Tibial artery (tissue), 4 donors: ENCODE results near the gene LRP1B.

Source experiments
- DNase-seq, 2 donors: peaks; one replicate each; pipeline ENCODE4 v3.0.0-alpha.2; 2019
- H3K27ac ChIP-seq, 2 donors: fragments of 200-600 bp; sonication (generic) in 1 of 2; 1 replicate in 1 of 2; 2 replicates in 1 of 2; pipeline ENCODE4 v1.5.1; 2018 to 2019; ENCODE audit warnings: mild to moderate bottlenecking in 1 of 2
- H3K27me3 ChIP-seq, 2 donors: fragments of 200-600 bp; sonication (generic) in 1 of 2; one replicate each; pipeline versions ENCODE4 v1.5.1 to v1.6.0; 2016 to 2019
- H3K36me3 ChIP-seq, 3 donors: fragments of 200-600 bp; sonication (generic) in 2 of 3; one replicate each; pipeline ENCODE4 v1.5.1; 2016 to 2019; ENCODE audit warnings: mild to moderate bottlenecking in 2 of 3
- H3K4me1 ChIP-seq, 4 donors: fragments of 200-600 bp; sonication (generic) in 2 of 4; 1 replicate in 3 of 4; 2 replicates in 1 of 4; pipeline ENCODE4 v1.5.1; 2016 to 2019
- H3K4me3 ChIP-seq, 2 donors: fragments of 200-600 bp; sonication (generic) in 1 of 2; 1 replicate in 1 of 2; 2 replicates in 1 of 2; pipeline ENCODE4 v1.5.1; 2018 to 2019; ENCODE audit warnings: mild to moderate bottlenecking in 2 of 2
- H3K9me3 ChIP-seq, 3 donors: fragments of 200-600 bp; sonication (generic) in 1 of 3; one replicate each; pipeline ENCODE4 v1.5.1; 2016 to 2019
- CTCF ChIP-seq, 2 experiments: fragments of 200-600 bp in 1 of 2; fragments of 450-650 bp in 1 of 2; IDR thresholded peaks; one replicate each; pipeline ENCODE4 v1.5.1; 2017 to 2019; ENCODE audit warnings: antibody characterized with exemption in 2 of 2, mild to moderate bottlenecking in 1 of 2, moderate library complexity in 1 of 2
- intact Hi-C: fragments of 100-400 bp; cut with DNase I; formaldehyde crosslinking; loops from one replicate; pipeline ENCODE4 v1.15.0; 2023; ENCODE audit warnings: low total_unique reads

LRP1B gene

DNA sequence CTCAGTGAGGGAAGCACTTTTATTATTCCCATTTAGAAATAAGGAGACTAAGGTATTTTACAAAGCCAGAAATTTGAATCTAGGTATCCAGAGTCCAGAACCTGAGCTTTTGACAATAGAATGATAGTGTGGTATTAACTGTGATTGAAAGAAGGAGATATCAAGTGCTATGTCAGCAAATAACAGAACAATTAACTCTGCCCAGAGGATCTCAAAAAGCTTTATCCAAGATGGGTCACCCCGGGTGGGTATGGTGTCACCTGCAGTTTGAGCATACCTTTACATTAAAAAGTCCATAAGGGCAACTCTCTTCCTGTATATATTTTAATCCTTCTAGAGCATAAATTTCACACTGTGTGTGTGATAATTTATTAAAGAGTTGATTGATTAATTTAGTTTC lies 105.4 kb downstream of the LRP1B start:
- no peak for DNase-seq
- Histone ChIP-seq H3K4me3 (no peak overlapping the region), H3K27me3 (no peaks in the 10 kb centered on the region), H3K36me3 (no peaks in the 10 kb centered on the region), H3K4me1 (no peaks in the 10 kb centered on the region), H3K27ac (no peak overlapping the region), H3K9me3 (no peaks in the 10 kb centered on the region)
- intact Hi-C loops = no loop called here
- no peak for TF ChIP-seq CTCF (IDR thresholded peaks at IDR 0.05)

GRCh38 chr2:142020368-142020767 lies 110.4 kb downstream of the LRP1B start:
- intact Hi-C loops = no loop called here
- no peaks in the 10 kb centered on the region for H3K9me3 ChIP-seq
- no peaks in the 10 kb centered on the region for H3K27me3 ChIP-seq
- TF ChIP-seq CTCF (IDR thresholded peaks at IDR 0.05) = no peak
- no peak overlapping the region for H3K4me3 ChIP-seq
- DNase-seq = no peak
- no peak overlapping the region for H3K27ac ChIP-seq
- H3K36me3 ChIP-seq = no peaks in the 10 kb centered on the region
- no peaks in the 10 kb centered on the region for H3K4me1 ChIP-seq

GRCh38 chr2:142014536-142014935 lies 116.3 kb downstream of the LRP1B start:
- Histone ChIP-seq H3K4me1 (no peaks in the 10 kb centered on the region), H3K9me3 (no peaks in the 10 kb centered on the region), H3K4me3 (no peak overlapping the region), H3K27ac (no peak overlapping the region), H3K27me3 (no peaks in the 10 kb centered on the region), H3K36me3 (no peaks in the 10 kb centered on the region)
- no peak for DNase-seq
- TF ChIP-seq CTCF (IDR thresholded peaks at IDR 0.05) = no peak
- intact Hi-C loops = no loop called here

- TF ChIP-seq CTCF (IDR thresholded peaks at IDR 0.05) = no peak
- no peak overlapping the region for H3K4me3 ChIP-seq
- H3K27ac ChIP-seq = no peak overlapping the region
- intact Hi-C loops = no loop called here
- DNase-seq = no peak
- H3K27me3 ChIP-seq = no peaks in the 10 kb centered on the region
- H3K9me3 ChIP-seq = no peaks in the 10 kb centered on the region
- H3K4me1 ChIP-seq = no peaks in the 10 kb centered on the region
- H3K36me3 ChIP-seq = no peaks in the 10 kb centered on the region
These were observed 118.0 kb downstream of the LRP1B start for GRCh38 chr2:142012797-142013196.

GRCh38 chr2:142010477-142011270 lies 120.1 kb downstream of the LRP1B start:
- no peak for TF ChIP-seq CTCF (IDR thresholded peaks at IDR 0.05)
- H3K36me3 ChIP-seq = no peaks in the 10 kb centered on the region
- H3K27ac ChIP-seq = no peak overlapping the region
- H3K9me3 ChIP-seq = no peaks in the 10 kb centered on the region
- H3K4me1 ChIP-seq = no peaks in the 10 kb centered on the region
- H3K27me3 ChIP-seq = no peaks in the 10 kb centered on the region
- intact Hi-C loops = no loop called here
- H3K4me3 ChIP-seq = no peak overlapping the region
- DNase-seq = no peak
